Endothelial cell of umbilical vein (primary cell): ENCODE results near the gene ATP2A2.
A peak's percentile ranks its signal among the peaks of the same experiment; 100 is the strongest.

ENCODE experiments used
- EZH2 ChIP-seq: IDR thresholded peaks from 2 replicates; pipeline ENCODE4 v1.6.1; 2012; ENCODE audit warnings: borderline replicate concordance, low read depth, mild to moderate bottlenecking, moderate library complexity, low read length, inconsistent platforms; ENCODE audit not compliant: severe bottlenecking
- FOS ChIP-seq: IDR thresholded peaks from 2 replicates; pipeline ENCODE4 v1.6.1; 2011; ENCODE audit warnings: mild to moderate bottlenecking, low read length, moderate library complexity, borderline replicate concordance; ENCODE audit not compliant: insufficient read depth
- MAX ChIP-seq: IDR thresholded peaks from 2 replicates; pipeline ENCODE4 v1.6.1; 2011; ENCODE audit not compliant: insufficient read depth, insufficient read length
- POLR2A ChIP-seq: IDR thresholded peaks from 2 replicates; pipeline ENCODE4 v1.6.1; 2012; ENCODE audit warnings: low read depth, mild to moderate bottlenecking, control low read depth, low read length
- TF ChIP-seq, protein P1 (sequence below), 2 donors: IDR thresholded peaks; 1 replicate in 1 of 2; 2 replicates in 1 of 2; pipeline ENCODE4 v1.5.1; 2011; ENCODE audit warnings: low read length in 2 of 2, mild to moderate bottlenecking in 2 of 2, moderate library complexity in 2 of 2, control low read depth in 1 of 2, inconsistent platforms in 1 of 2, low read depth in 1 of 2; ENCODE audit not compliant: insufficient read depth in 1 of 2; ENCODE audit errors: extremely low read depth in 1 of 2

- TF ChIP-seq, protein P1, sequence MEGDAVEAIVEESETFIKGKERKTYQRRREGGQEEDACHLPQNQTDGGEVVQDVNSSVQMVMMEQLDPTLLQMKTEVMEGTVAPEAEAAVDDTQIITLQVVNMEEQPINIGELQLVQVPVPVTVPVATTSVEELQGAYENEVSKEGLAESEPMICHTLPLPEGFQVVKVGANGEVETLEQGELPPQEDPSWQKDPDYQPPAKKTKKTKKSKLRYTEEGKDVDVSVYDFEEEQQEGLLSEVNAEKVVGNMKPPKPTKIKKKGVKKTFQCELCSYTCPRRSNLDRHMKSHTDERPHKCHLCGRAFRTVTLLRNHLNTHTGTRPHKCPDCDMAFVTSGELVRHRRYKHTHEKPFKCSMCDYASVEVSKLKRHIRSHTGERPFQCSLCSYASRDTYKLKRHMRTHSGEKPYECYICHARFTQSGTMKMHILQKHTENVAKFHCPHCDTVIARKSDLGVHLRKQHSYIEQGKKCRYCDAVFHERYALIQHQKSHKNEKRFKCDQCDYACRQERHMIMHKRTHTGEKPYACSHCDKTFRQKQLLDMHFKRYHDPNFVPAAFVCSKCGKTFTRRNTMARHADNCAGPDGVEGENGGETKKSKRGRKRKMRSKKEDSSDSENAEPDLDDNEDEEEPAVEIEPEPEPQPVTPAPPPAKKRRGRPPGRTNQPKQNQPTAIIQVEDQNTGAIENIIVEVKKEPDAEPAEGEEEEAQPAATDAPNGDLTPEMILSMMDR (IDR thresholded peaks at IDR 0.05; ENCODE audit: extremely low read depth in 1 of 2, insufficient read depth in 1 of 2, low read depth in 1 of 2, low read length in 2 of 2), result peak; percentile 22 to 27
- TF ChIP-seq POLR2A (no peak), MAX (no peak), FOS (no peak), EZH2 (no peak)
Measured at GRCh38 chr12:110355073-110355472, 74.0 kb downstream of the ATP2A2 start.
